T-helper 22 cell (primary cell): ENCODE results near the gene PEF1.

Experiments used
- DNase-seq: peaks from one replicate; pipeline ENCODE4 v3.0.0-alpha.2; 2020; ENCODE audit warnings: low read depth

The PEF1 gene

GRCh38 chr1:31584869-31585735 lies 59.6 kb downstream of the PEF1 start:
- DNase-seq, result no peak

- no peak for DNase-seq
Measured at GRCh38 chr1:31583995-31584868, 60.4 kb downstream of the PEF1 start.

- no peak for DNase-seq
Measured at GRCh38 chr1:31583082-31583994, 61.3 kb downstream of the PEF1 start.

GRCh38 chr1:31581821-31582810 lies 62.6 kb downstream of the PEF1 start:
- DNase-seq, result no peak

- no peak for DNase-seq
Measured at GRCh38 chr1:31580891-31581603, 63.6 kb downstream of the PEF1 start.

GRCh38 chr1:31580513-31580870 lies 64.2 kb downstream of the PEF1 start:
- no peak for DNase-seq
